ENCODE results near the gene CORO2B.
"Not testable (repeated sequence)": the region's sequence is repeated elsewhere in the genome, so short reads cannot be mapped to it uniquely, and the experiment has no call there.

The CORO2B gene

GRCh38 chr15:68602459-68603215 lies 23.8 kb downstream of the CORO2B start:
- TF ChIP-seq CTCF (IDR thresholded peaks at IDR 0.05; ENCODE audit: low read depth, low read length), result no peak
- H3K4me3 ChIP-seq (ENCODE audit: low read depth, low read length), result no peak overlapping the region

- H3K4me3 ChIP-seq (ENCODE audit: low read depth, low read length), result no peak overlapping the region
- no peak for TF ChIP-seq CTCF (IDR thresholded peaks at IDR 0.05; ENCODE audit: low read depth, low read length)
Measured at GRCh38 chr15:68603216-68603595, 24.4 kb downstream of the CORO2B start.

- TF ChIP-seq CTCF (IDR thresholded peaks at IDR 0.05; ENCODE audit: low read depth, low read length), result no peak
- no peak overlapping the region for H3K4me3 ChIP-seq (ENCODE audit: low read depth, low read length)
Measured at GRCh38 chr15:68603951-68604350, 25.2 kb downstream of the CORO2B start.

GRCh38 chr15:68604840-68605478 lies 26.2 kb downstream of the CORO2B start:
- not testable (repeated sequence) for H3K4me3 ChIP-seq (ENCODE audit: low read depth, low read length)

- H3K4me3 ChIP-seq (ENCODE audit: low read depth, low read length), result no peak overlapping the region
- no peak for TF ChIP-seq CTCF (IDR thresholded peaks at IDR 0.05; ENCODE audit: low read depth, low read length)
Measured at GRCh38 chr15:68606375-68606774, 27.6 kb downstream of the CORO2B start.

GRCh38 chr15:68608206-68608843 lies 29.5 kb downstream of the CORO2B start:
- no peak for TF ChIP-seq CTCF (IDR thresholded peaks at IDR 0.05; ENCODE audit: low read depth, low read length)
- no peak overlapping the region for H3K4me3 ChIP-seq (ENCODE audit: low read depth, low read length)

- TF ChIP-seq CTCF (IDR thresholded peaks at IDR 0.05; ENCODE audit: low read depth, low read length), result no peak
- no peak overlapping the region for H3K4me3 ChIP-seq (ENCODE audit: low read depth, low read length)
Measured at GRCh38 chr15:68608844-68609232, 30.0 kb downstream of the CORO2B start.

Measured in WI38 (cell line).